ENCODE measurements around the gene DNM1L. TPM values are rescaled to one million over a fixed set of nuclear protein-coding genes. Genes with fewer than 3 reads are reported as not detected.

The DNM1L gene
- total and polyA plus RNA-seq, 2 experiments from 2014 or later: 53.4 to 57.3 TPM

GRCh38 chr12:32755654-32756475 is 76.8 kb downstream of the DNM1L start, which contains the start of gene YARS2:
YARS2 (minus strand) TSS chr12:32755897; CDS start chr12:32755874, 23 bp downstream.
- H3K4me1 ChIP-seq (ENCODE audit: insufficient read depth): peaks cover 16% of the 10 kb centered on the region; the same call in 1 of the 2 replicates
- peak; percentile 99 for DNase-seq
- H4K20me1 ChIP-seq (ENCODE audit: insufficient read depth): no peaks in the 10 kb centered on the region
- TF ChIP-seq EZH2phosphoT487 (IDR thresholded peaks at IDR 0.05; ENCODE audit: insufficient read depth, low read depth) (no peak), EZH2 (IDR thresholded peaks at IDR 0.05; ENCODE audit: insufficient read depth, poor library complexity, severe bottlenecking) (no peak)
- no peaks in the 10 kb centered on the region for H3K9me3 ChIP-seq (ENCODE audit: low read depth)
- H3K79me2 ChIP-seq (ENCODE audit: insufficient read depth): peaks cover 35% of the 10 kb centered on the region
- peak within 1 kb of the TSS; percentile 97 for H3K9ac ChIP-seq
- in situ Hi-C loops (cut with MboI): loop anchor here (25.0 kb wide), 1 partner anchor 681 kb away; the partner anchor contains the start of gene SYT10
- H3K4me2 ChIP-seq (ENCODE audit: unreplicated experiment): peak within 1 kb of the TSS; percentile 100
- peaks cover 10% of the 10 kb centered on the region for H3F3A ChIP-seq (ENCODE audit: insufficient read depth)
- H3K36me3 ChIP-seq (ENCODE audit: low read depth): peaks cover 15% of the 10 kb centered on the region
- peak within 1 kb of the TSS; percentile 99 for H3K4me3 ChIP-seq
- peak within 1 kb of the TSS; percentile 94 for H3K27ac ChIP-seq
- no peaks in the 10 kb centered on the region for H3K27me3 ChIP-seq (replicated peaks; ENCODE audit: insufficient read depth)
- peak within 1 kb of the TSS; percentile 100 for H2AFZ ChIP-seq
- H3K9me2 ChIP-seq (ENCODE audit: insufficient read depth): no peaks in the 10 kb centered on the region
- WGBS, 2 experiments (ENCODE audit: low coverage in 1 of 2, low lambda C conversion rate in 2 of 2, missing lambda C conversion rate in 2 of 2): 0 to 1% methylated on average over 35 to 39 of the region's 39 CpGs

DNA sequence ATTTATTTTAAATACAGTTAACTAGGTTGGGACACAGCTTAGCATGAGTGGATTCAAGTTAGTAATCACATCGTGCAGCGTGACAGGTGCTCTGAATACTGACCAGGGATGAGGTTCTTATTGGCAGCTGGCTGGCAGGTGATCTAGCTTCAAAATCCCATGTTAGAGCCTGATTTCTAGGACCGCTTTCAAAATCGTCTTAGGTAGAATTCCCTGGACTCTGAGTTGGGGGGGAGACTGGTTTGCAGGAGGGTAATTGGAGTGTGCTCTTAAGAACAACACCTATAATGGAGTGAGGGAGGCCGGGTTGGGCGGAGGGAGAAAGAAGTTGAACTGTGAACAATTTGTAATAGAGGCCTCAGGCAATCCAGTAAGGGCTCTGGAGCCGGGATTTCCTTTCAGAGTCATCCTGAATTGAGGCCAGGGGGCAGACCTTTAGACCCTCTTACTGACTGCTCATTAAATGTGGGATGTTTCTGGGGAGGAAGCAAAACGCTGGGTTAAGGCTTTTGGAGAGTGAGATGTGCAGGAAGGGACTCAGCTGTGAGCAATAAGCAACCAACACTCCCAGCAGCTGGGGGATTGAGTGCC is 77.5 kb downstream of the DNM1L start:
- Histone ChIP-seq H3K27me3 (replicated peaks; ENCODE audit: insufficient read depth) (peaks cover 4% of the 10 kb centered on the region; the same call in 1 of the 2 replicates), H3K9me3 (ENCODE audit: low read depth) (no peaks in the 10 kb centered on the region), H3K9ac (peak overlapping the region; percentile 97), H3K79me2 (ENCODE audit: insufficient read depth) (peaks cover 33% of the 10 kb centered on the region), H3K27ac (no peak overlapping the region), H2AFZ (peak overlapping the region; percentile 100), H3K4me2 (ENCODE audit: unreplicated experiment) (peak overlapping the region; percentile 100), H3K4me3 (peak overlapping the region; percentile 99), H4K20me1 (ENCODE audit: insufficient read depth) (no peaks in the 10 kb centered on the region), H3K9me2 (ENCODE audit: insufficient read depth) (no peaks in the 10 kb centered on the region), H3K36me3 (ENCODE audit: low read depth) (peaks cover 15% of the 10 kb centered on the region), H3K4me1 (ENCODE audit: insufficient read depth) (peaks cover 16% of the 10 kb centered on the region; the same call in 1 of the 2 replicates), H3F3A (ENCODE audit: insufficient read depth) (peaks cover 10% of the 10 kb centered on the region)
- in situ Hi-C loops (cut with MboI): loop anchor here (25.0 kb wide), 1 partner anchor 681 kb away; the partner anchor contains the start of gene SYT10
- no peak for TF ChIP-seq EZH2phosphoT487 (IDR thresholded peaks at IDR 0.05; ENCODE audit: insufficient read depth, low read depth)
- TF ChIP-seq EZH2 (IDR thresholded peaks at IDR 0.05; ENCODE audit: insufficient read depth, poor library complexity, severe bottlenecking): no peak
- 29 to 30% methylated on average over 8 of the region's 8 CpGs for WGBS, 2 experiments (ENCODE audit: low coverage in 1 of 2, low lambda C conversion rate in 2 of 2, missing lambda C conversion rate in 2 of 2)
- no peak for DNase-seq

DNA sequence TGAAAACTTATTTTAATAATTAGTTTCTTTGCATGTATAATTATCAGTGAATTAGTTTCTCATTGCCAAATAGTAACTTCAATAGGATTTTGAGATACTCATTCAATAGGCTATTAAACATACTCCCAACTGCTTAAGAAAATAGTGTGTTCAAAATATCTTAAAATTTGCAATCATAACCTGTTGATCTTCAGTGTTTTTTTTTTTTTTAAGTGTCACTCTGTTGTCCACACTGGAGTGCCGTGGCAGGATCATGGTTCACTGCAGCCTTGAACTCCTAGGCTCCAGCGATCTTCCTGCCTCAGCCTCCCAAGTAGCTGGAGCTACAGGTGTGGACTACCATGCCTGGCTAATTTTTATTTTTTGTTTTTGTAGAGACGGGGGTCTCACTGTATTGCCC is 78.1 kb downstream of the DNM1L start:
- 76 to 77% methylated on average over 3 of the region's 3 CpGs for WGBS, 2 experiments (ENCODE audit: low coverage in 1 of 2, low lambda C conversion rate in 2 of 2, missing lambda C conversion rate in 2 of 2)
- Histone ChIP-seq H3K4me2 (ENCODE audit: unreplicated experiment) (no peak overlapping the region), H3K9me3 (ENCODE audit: low read depth) (no peaks in the 10 kb centered on the region), H3K27me3 (replicated peaks; ENCODE audit: insufficient read depth) (peaks cover 4% of the 10 kb centered on the region; the same call in 1 of the 2 replicates), H3K9me2 (ENCODE audit: insufficient read depth) (no peaks in the 10 kb centered on the region), H3K79me2 (ENCODE audit: insufficient read depth) (peaks cover 27% of the 10 kb centered on the region), H3K9ac (no peak overlapping the region), H2AFZ (no peak overlapping the region), H3K27ac (no peak overlapping the region), H3K4me1 (ENCODE audit: insufficient read depth) (peaks cover 16% of the 10 kb centered on the region; the same call in 1 of the 2 replicates), H3K4me3 (no peak overlapping the region), H4K20me1 (ENCODE audit: insufficient read depth) (no peaks in the 10 kb centered on the region), H3F3A (ENCODE audit: insufficient read depth) (peaks cover 10% of the 10 kb centered on the region), H3K36me3 (ENCODE audit: low read depth) (peaks cover 11% of the 10 kb centered on the region)
- in situ Hi-C loops (cut with MboI): loop anchor here (25.0 kb wide), 1 partner anchor 680 kb away; the partner anchor contains the start of gene SYT10
- DNase-seq: no peak
- TF ChIP-seq EZH2phosphoT487 (IDR thresholded peaks at IDR 0.05; ENCODE audit: insufficient read depth, low read depth) (no peak), EZH2 (IDR thresholded peaks at IDR 0.05; ENCODE audit: insufficient read depth, poor library complexity, severe bottlenecking) (no peak)

DNA sequence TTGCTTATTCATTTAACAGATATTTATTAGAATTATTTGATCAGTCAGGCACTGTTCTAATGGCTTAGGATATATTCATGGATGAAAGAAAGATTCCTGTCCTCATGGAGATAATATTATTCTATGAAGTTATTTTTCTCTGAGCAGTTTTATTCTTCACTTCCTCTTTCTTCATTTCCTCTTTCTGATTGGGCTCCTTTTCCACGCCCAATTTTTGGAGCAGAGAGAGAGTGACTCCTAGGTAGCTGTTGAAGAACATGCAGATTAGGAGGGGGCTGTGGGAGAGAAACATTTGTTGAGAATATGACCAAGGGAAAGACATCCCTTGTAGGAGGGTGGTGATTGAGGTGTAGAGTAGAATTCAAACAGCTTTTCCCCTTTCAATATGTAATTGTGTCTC is 82.6 kb downstream of the DNM1L start:
- 0% methylated on average over 1 of the region's 1 CpG for WGBS, 2 experiments (ENCODE audit: low coverage in 1 of 2, low lambda C conversion rate in 2 of 2, missing lambda C conversion rate in 2 of 2)
- no peak overlapping the region for H3K9ac ChIP-seq
- no peaks in the 10 kb centered on the region for H4K20me1 ChIP-seq (ENCODE audit: insufficient read depth)
- no peak overlapping the region for H3K4me2 ChIP-seq (ENCODE audit: unreplicated experiment)
- in situ Hi-C loops (cut with MboI): loop anchor here (10.0 to 25.0 kb wide), 2 partner anchors 676 to 1243 kb away; partner anchors contain the start of gene SYT10
- H3K27ac ChIP-seq: no peak overlapping the region
- no peak for TF ChIP-seq EZH2 (IDR thresholded peaks at IDR 0.05; ENCODE audit: insufficient read depth, poor library complexity, severe bottlenecking)
- no peak for TF ChIP-seq EZH2phosphoT487 (IDR thresholded peaks at IDR 0.05; ENCODE audit: insufficient read depth, low read depth)
- DNase-seq: no peak
- H2AFZ ChIP-seq: peak overlapping the region; percentile 24; the same call in 1 of the 2 replicates
- H3F3A ChIP-seq (ENCODE audit: insufficient read depth): no peaks in the 10 kb centered on the region
- H3K27me3 ChIP-seq (replicated peaks; ENCODE audit: insufficient read depth): peaks cover 4% of the 10 kb centered on the region; the same call in 1 of the 2 replicates
- no peak overlapping the region for H3K4me3 ChIP-seq
- H3K9me3 ChIP-seq (ENCODE audit: low read depth): no peaks in the 10 kb centered on the region
- H3K36me3 ChIP-seq (ENCODE audit: low read depth): no peaks in the 10 kb centered on the region
- no peaks in the 10 kb centered on the region for H3K79me2 ChIP-seq (ENCODE audit: insufficient read depth)
- no peaks in the 10 kb centered on the region for H3K4me1 ChIP-seq (ENCODE audit: insufficient read depth)
- H3K9me2 ChIP-seq (ENCODE audit: insufficient read depth): no peaks in the 10 kb centered on the region

All from GM23248 (cell line).